K562 (cell line): ENCODE results near the gene NFKBIB. TPM values are rescaled to one million over a fixed set of nuclear protein-coding genes. Genes with fewer than 3 reads are reported as not detected.
A peak's percentile ranks its signal among the peaks of the same experiment; 100 is the strongest.

Source experiments
- ATF7 ChIP-seq: fragments of 450-650 bp; IDR thresholded peaks from 2 replicates; pipeline ENCODE4 v1.7.1; 2014; ENCODE audit warnings: mild to moderate bottlenecking, moderate library complexity
- ELF1 ChIP-seq: fragments of 200-800 bp; sonication (Bioruptor generic); IDR thresholded peaks from 2 replicates; pipeline ENCODE4 v1.6.1; 2016; ENCODE audit warnings: missing genetic modification characterization, missing compliant biosample characterization
- EP300 ChIP-seq: IDR thresholded peaks from 2 replicates; pipeline ENCODE4 v1.6.1; 2012; ENCODE audit warnings: low read length, improper control_type of control experiment
- FOS ChIP-seq: IDR thresholded peaks from 3 replicates; pipeline ENCODE4 v1.6.1; 2011; ENCODE audit not compliant: insufficient read length; ENCODE audit errors: extremely low read depth
- FOXK1 ChIP-seq: sonication (generic); formaldehyde crosslinking; IDR thresholded peaks from 2 replicates; pipeline ENCODE4 v1.8.0; 2022; ENCODE audit warnings: missing genetic modification reagents, mild to moderate bottlenecking, borderline replicate concordance
- HCFC1 ChIP-seq: IDR thresholded peaks from 2 replicates; pipeline ENCODE4 v1.6.1; 2012; ENCODE audit warnings: low read depth, low read length, improper control_type of control experiment
- ILK ChIP-seq: fragments of 450-650 bp; IDR thresholded peaks from 2 replicates; pipeline ENCODE4 v1.6.1; 2016; ENCODE audit warnings: missing genetic modification characterization, low read depth, mild to moderate bottlenecking, missing compliant biosample characterization, moderate library complexity, borderline replicate concordance
- MYC ChIP-seq, 2 experiments: fragments of 250-450 bp in 1 of 2; sonication (Bioruptor Pico) in 1 of 2; IDR thresholded peaks; 2 replicates each; pipeline versions ENCODE4 v1.5.1 to v1.6.1; 2012 to 2021; ENCODE audit warnings: low read depth in 2 of 2, borderline replicate concordance in 1 of 2, improper control_type of control experiment in 1 of 2, low read length in 1 of 2, mild to moderate bottlenecking in 1 of 2, moderate library complexity in 1 of 2
- MYNN ChIP-seq, 2 experiments: sonication (generic); formaldehyde crosslinking in 1 of 2; IDR thresholded peaks; 2 replicates each; pipeline versions ENCODE4 v1.5.0 to v1.6.1; 2016 to 2020; ENCODE audit warnings: antibody characterized with exemption in 1 of 2, missing genetic modification reagents in 1 of 2
- NFYB ChIP-seq: IDR thresholded peaks from 2 replicates; pipeline ENCODE4 v1.6.1; 2011; ENCODE audit warnings: mild to moderate bottlenecking, moderate library complexity; ENCODE audit not compliant: insufficient read length; ENCODE audit errors: extremely low read depth
- NR2C2 ChIP-seq, 2 experiments: fragments of 200-800 bp in 1 of 2; sonication (Bioruptor generic) in 1 of 2; sonication (generic) in 1 of 2; formaldehyde crosslinking in 1 of 2; IDR thresholded peaks; 2 replicates each; pipeline versions ENCODE4 v1.6.1 to v1.8.0; 2016 to 2022; ENCODE audit warnings: mild to moderate bottlenecking in 1 of 2, missing compliant biosample characterization in 1 of 2, missing genetic modification characterization in 1 of 2, missing genetic modification reagents in 1 of 2
- PML ChIP-seq: IDR thresholded peaks from 2 replicates; pipeline ENCODE4 v1.6.1; 2012; ENCODE audit warnings: low read length, inconsistent platforms
- PRPF4 ChIP-seq: fragments of 200-400 bp; formaldehyde crosslinking; IDR thresholded peaks from one replicate; pipeline ENCODE4 v1.6.1; 2017; ENCODE audit warnings: low read length, low read depth, mild to moderate bottlenecking; ENCODE audit not compliant: insufficient read depth, poor library complexity, severe bottlenecking
- RAD51 ChIP-seq: fragments of 450-650 bp; IDR thresholded peaks from 2 replicates; pipeline ENCODE4 v1.7.1; 2016; ENCODE audit warnings: low read depth, mild to moderate bottlenecking, borderline replicate concordance
- RBM25 ChIP-seq: fragments of 200-400 bp; formaldehyde crosslinking; IDR thresholded peaks from 2 replicates; pipeline ENCODE4 v1.6.1; 2018; ENCODE audit warnings: low read length, low read depth, moderate library complexity; ENCODE audit not compliant: severe bottlenecking
- RCOR1 ChIP-seq, 2 experiments: IDR thresholded peaks; 2 replicates each; pipeline ENCODE4 v1.6.1; 2012; ENCODE audit warnings: low read depth in 2 of 2, low read length in 2 of 2, borderline replicate concordance in 1 of 2, improper control_type of control experiment in 1 of 2
- RFX5 ChIP-seq: IDR thresholded peaks from 2 replicates; pipeline ENCODE4 v1.6.1; 2011; ENCODE audit warnings: low read depth, mild to moderate bottlenecking, improper control_type of control experiment, low read length
- ZFX ChIP-seq: sonication (generic); formaldehyde crosslinking; IDR thresholded peaks from 2 replicates; pipeline ENCODE4 v1.8.0; 2022; ENCODE audit warnings: mild to moderate bottlenecking, missing genetic modification reagents, moderate library complexity
- ZNF764 ChIP-seq: fragments of 250-450 bp; sonication (Bioruptor Pico); IDR thresholded peaks from 2 replicates; pipeline ENCODE4 v1.4.0; 2020; ENCODE audit warnings: low read depth, mild to moderate bottlenecking, moderate library complexity
- polyA plus RNA-seq, 8 experiments: library from polyadenylated mRNA; depleted of rRNA in 4 of 8; stranded (reverse) in 5 of 8; unstranded in 3 of 8; fragments of >200 nt; fragmentation: Nextera tagmentation in 2 of 8; fragmentation: Illumina TruSeq in 1 of 8; extraction: Ambion mirVana in 2 of 8; extraction: Trizol in 1 of 8; gene quantifications; 2 replicates each; pipeline versions ENCODE4 v1.2.1 to v1.2.3, GENCODE V29; 2011 to 2014; ENCODE audit warnings: inconsistent platforms in 1 of 8, missing spikeins in 1 of 8
- total RNA-seq, 7 experiments: library from RNA; depleted of rRNA in 6 of 7; stranded (reverse); fragments of >200 nt in 6 of 7; fragmentation: Illumina TruSeq in 2 of 7; extraction: Trizol in 2 of 7; gene quantifications; 2 replicates each; pipeline versions ENCODE4 v1.2.1 to v1.2.3, GENCODE V29; 2011 to 2021; ENCODE audit warnings: low replicate concordance in 1 of 7
- TF ChIP-seq, protein P1 (sequence below), 2 experiments: IDR thresholded peaks; 2 replicates each; pipeline ENCODE4 v1.6.1; 2011; ENCODE audit warnings: borderline replicate concordance in 1 of 2, control low read depth in 1 of 2, low read depth in 1 of 2, low read length in 1 of 2, mild to moderate bottlenecking in 1 of 2, mixed read lengths in 1 of 2, moderate library complexity in 1 of 2; ENCODE audit not compliant: insufficient read depth in 1 of 2, insufficient read length in 1 of 2, poor library complexity in 1 of 2, severe bottlenecking in 1 of 2; ENCODE audit errors: extremely low read depth in 1 of 2
- TF ChIP-seq, protein P2 (sequence below), 2 experiments: fragments of 450-650 bp; conservative IDR thresholded peaks; 2 replicates each; pipeline ENCODE4 v1.6.1; 2017; ENCODE audit warnings: mild to moderate bottlenecking in 2 of 2, moderate library complexity in 2 of 2
- TF ChIP-seq, protein P3 (sequence below): sonication (generic); formaldehyde crosslinking; IDR thresholded peaks from 2 replicates; pipeline ENCODE4 v1.8.1; 2023; ENCODE audit warnings: mild to moderate bottlenecking, missing genetic modification reagents

Gene NFKBIB
- total and polyA plus RNA-seq, 9 of the 15 experiments (the other 6 are each of a cell fraction or from before 2014, with no cell fraction given): 1.5 to 44.9 (median 10.4) TPM

DNA sequence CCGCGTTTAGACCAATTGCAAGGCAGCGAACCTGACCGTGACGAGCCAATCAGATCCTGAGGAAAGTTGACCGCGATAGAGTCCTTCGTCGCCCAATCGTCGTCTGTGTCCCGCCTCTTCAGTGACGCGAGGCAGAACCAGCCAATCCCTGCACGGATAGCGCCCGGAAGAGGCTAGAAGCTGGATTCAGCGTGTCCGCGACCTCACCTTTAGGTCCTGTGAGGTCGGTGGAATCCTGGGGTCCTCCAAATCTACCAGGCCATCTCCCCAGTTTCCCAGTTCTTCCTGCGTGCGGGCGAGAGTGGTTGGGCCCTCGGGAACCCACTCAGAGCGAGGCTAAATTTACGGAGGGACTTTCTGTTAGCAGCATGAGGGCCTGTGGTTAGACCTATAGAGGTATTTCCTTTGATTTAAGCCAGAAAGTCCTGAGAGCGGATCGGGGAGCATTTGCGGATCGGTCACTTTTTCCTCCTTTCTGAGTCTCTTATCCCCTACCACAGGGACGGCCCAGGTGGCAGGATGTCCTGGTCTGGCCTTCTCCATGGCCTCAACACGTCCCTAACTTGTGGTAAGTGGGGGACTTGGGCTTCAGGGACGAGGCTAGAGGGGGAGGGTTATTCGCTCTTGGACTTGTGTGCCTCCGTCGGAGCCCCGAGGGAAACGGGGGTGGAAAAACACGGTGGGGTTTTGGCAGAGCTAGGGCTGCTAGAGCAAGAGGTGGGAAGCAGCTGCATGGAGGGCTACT, 31.2 kb downstream of the NFKBIB start, which contains the start of gene MRPS12 (continued):
- TF ChIP-seq FOXK1 (CRISPR knock-in tag) (peak; percentile 87; the same call in 1 of the 2 replicates), FOS (peak; percentile 92), NFYB (peak; percentile 92), RAD51 (peak; percentile 21; the same call in 1 of the 2 replicates), RBM25 (peak; percentile 79), EP300 (0 out of 2 replicates have a peak, but pooled peaks have one; percentile 7), RCOR1 (IDR thresholded peaks at IDR 0.05; ENCODE audit: borderline replicate concordance in 1 of 2, low read depth in 2 of 2, low read length in 2 of 2) (peak in 1 of 2 experiments; percentile 27; a peak in 1 of 4 replicates), NR2C2 (CRISPR knock-in tag; IDR thresholded peaks at IDR 0.05) (0 out of 2 replicates have a peak, but pooled peaks have one; percentile 21), NR2C2 (tag; IDR thresholded peaks at IDR 0.05) (peak; percentile 89), PML (peak; percentile 86), ELF1 (tag) (peak; percentile 86), PRPF4 (no peak), ZFX (peak; percentile 80), ZNF764 (no peak), ILK (tag) (no peak), MYNN (IDR thresholded peaks at IDR 0.05) (no peak), MYNN (CRISPR knock-in tag; IDR thresholded peaks at IDR 0.05) (no peak), ATF7 (peak; percentile 69), RFX5 (peak; percentile 53; the same call in 1 of the 2 replicates), MYC (IDR thresholded peaks at IDR 0.05; ENCODE audit: low read depth, low read length) (peak; percentile 75), MYC (CRISPR knock-in tag; IDR thresholded peaks at IDR 0.05; ENCODE audit: borderline replicate concordance, low read depth) (0 out of 2 replicates have a peak, but pooled peaks have one; percentile 33), HCFC1 (no peak)
- TF ChIP-seq, protein P1, sequence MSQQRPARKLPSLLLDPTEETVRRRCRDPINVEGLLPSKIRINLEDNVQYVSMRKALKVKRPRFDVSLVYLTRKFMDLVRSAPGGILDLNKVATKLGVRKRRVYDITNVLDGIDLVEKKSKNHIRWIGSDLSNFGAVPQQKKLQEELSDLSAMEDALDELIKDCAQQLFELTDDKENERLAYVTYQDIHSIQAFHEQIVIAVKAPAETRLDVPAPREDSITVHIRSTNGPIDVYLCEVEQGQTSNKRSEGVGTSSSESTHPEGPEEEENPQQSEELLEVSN (IDR thresholded peaks at IDR 0.05; ENCODE audit: borderline replicate concordance in 1 of 2, extremely low read depth in 1 of 2, insufficient read depth in 1 of 2, insufficient read length in 1 of 2, low read depth in 1 of 2, low read length in 1 of 2, poor library complexity in 1 of 2, severe bottlenecking in 1 of 2): peak; percentile 30 to 58
- TF ChIP-seq, protein P2, sequence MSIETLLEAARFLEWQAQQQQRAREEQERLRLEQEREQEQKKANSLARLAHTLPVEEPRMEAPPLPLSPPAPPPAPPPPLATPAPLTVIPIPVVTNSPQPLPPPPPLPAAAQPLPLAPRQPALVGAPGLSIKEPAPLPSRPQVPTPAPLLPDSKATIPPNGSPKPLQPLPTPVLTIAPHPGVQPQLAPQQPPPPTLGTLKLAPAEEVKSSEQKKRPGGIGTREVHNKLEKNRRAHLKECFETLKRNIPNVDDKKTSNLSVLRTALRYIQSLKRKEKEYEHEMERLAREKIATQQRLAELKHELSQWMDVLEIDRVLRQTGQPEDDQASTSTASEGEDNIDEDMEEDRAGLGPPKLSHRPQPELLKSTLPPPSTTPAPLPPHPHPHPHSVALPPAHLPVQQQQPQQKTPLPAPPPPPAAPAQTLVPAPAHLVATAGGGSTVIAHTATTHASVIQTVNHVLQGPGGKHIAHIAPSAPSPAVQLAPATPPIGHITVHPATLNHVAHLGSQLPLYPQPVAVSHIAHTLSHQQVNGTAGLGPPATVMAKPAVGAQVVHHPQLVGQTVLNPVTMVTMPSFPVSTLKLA (conservative IDR thresholded peaks at IDR 0.05): peak; percentile 3 to 65; a peak in 2 of 4 replicates
- TF ChIP-seq, protein P3, sequence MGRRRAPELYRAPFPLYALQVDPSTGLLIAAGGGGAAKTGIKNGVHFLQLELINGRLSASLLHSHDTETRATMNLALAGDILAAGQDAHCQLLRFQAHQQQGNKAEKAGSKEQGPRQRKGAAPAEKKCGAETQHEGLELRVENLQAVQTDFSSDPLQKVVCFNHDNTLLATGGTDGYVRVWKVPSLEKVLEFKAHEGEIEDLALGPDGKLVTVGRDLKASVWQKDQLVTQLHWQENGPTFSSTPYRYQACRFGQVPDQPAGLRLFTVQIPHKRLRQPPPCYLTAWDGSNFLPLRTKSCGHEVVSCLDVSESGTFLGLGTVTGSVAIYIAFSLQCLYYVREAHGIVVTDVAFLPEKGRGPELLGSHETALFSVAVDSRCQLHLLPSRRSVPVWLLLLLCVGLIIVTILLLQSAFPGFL: no peak
